Urinary bladder (tissue), 4 donors: ENCODE data around the gene ZNF319. TPM values are rescaled to one million over a fixed set of nuclear protein-coding genes. Genes with fewer than 3 reads are reported as not detected.
A peak's percentile ranks its signal among the peaks of the same experiment; 100 is the strongest.
"Not testable (repeated sequence)": the region's sequence is repeated elsewhere in the genome, so short reads cannot be mapped to it uniquely, and the experiment has no call there.

Experiments used
- DNase-seq: peaks from one replicate; pipeline ENCODE4 v3.0.0-alpha.2; 2015; ENCODE audit errors: extremely low spot score
- H3K27ac ChIP-seq: one replicate; pipeline ENCODE4 v1.5.1; 2013; ENCODE audit warnings: low read depth, mild to moderate bottlenecking, moderate library complexity
- H3K36me3 ChIP-seq: one replicate; pipeline ENCODE4 v1.6.1; 2013; ENCODE audit warnings: mild to moderate bottlenecking, moderate library complexity; ENCODE audit not compliant: insufficient read depth
- H3K4me1 ChIP-seq: one replicate; pipeline ENCODE4 v1.6.1; 2013; ENCODE audit warnings: mild to moderate bottlenecking, moderate library complexity; ENCODE audit not compliant: insufficient read depth
- H3K4me3 ChIP-seq: one replicate; pipeline ENCODE4 v1.5.1; 2013; ENCODE audit warnings: low read depth, low read length
- WGBS: extraction: QIAGEN DNeasy Blood & Tissue Kit; methylation state at CpG from one replicate; pipeline ENCODE4 v1.1.7; 2013; 5-methylcytosine and 5-hydroxymethylcytosine counted together
- polyA plus RNA-seq: library from polyadenylated mRNA; stranded (reverse); fragments of 200-250 nt; gene quantifications from one replicate; pipeline ENCODE4 v1.2.3, GENCODE V29; 2013
- total RNA-seq: library from RNA; depleted of rRNA; stranded (reverse); fragments of >200 nt; gene quantifications from one replicate; pipeline ENCODE4 v1.2.3, GENCODE V29; 2014
- donor health status: healthy with polysubstance abuse.
- donor health status: healthy.

The ZNF319 gene
- total and polyA plus RNA-seq, 2 donors = 3.8 to 11.4 TPM

DNA sequence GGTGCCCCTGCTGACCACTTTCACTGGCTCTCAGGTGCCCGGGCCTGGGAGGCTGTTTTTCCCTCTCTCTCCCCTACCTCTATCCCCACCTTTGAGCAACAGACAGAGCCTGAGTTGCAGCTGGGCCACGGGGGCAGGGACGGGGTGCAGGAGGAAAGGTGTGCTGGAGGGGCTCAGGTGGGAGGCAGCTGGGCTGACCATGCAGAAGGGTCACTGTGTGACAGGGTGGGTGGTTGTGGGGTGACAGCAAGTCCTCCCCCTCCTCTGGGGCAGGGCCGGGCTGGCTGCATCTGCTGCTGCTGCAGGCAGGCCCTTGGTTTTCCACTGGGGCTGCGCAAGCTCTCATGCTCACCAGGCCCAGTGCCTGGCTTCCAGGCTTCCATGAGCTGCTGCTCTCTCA, 6.6 kb downstream of the ZNF319 start:
- H3K36me3 ChIP-seq = no peaks in the 10 kb centered on the region
- DNase-seq = no peak
- H3K27ac ChIP-seq = no peak overlapping the region
- no peaks in the 10 kb centered on the region for H3K4me1 ChIP-seq
- WGBS = 85% methylated on average over 5 of the region's 5 CpGs
- no peak overlapping the region for H3K4me3 ChIP-seq

DNA sequence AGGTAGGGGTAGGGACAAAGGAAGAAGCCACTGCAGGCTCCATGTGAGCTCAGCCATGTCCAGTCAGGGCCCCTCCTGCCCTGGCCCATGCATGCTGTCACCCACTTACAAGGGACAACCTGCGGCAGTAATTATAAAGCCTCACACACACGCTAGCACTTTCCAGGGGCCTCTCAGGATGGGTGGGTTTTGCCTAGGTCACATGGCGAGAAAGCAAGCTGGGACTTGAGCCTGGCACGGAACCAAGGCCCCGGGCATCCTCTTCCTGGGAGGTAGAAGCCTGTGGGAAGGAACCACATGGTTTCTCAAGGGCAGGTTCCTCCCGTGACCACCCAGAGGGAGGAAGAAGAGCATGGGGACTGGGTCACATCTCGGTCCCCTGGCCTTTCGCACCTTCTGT, 7.0 kb downstream of the ZNF319 start:
- peak; percentile 59 for DNase-seq
- H3K36me3 ChIP-seq = no peaks in the 10 kb centered on the region

DNA sequence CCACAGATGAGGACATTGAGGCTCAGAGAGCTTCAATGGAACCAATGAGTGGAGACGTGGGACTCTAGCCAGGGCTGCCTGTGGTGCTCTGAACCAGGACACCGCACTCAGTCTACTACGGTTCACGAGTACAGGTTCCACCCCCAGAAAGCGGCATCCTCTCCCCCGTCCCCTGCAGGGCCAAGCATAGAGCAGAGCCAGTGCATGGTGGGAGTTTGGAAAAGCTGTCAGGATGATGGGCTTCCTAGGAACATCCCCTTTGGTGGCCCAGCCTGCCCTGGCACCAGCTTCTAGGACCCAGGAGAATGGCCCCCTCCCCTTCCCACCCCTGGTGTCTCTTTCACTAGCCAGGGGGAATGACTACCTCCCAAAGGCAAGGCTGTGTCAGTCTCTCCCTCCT, 8.4 kb downstream of the ZNF319 start:
- Histone ChIP-seq H3K4me1 (no peaks in the 10 kb centered on the region), H3K27ac (peak overlapping the region; percentile 11), H3K36me3 (no peaks in the 10 kb centered on the region), H3K4me3 (no peak overlapping the region)
- no peak for DNase-seq
- 87% methylated on average over 6 of the region's 6 CpGs for WGBS

More for the DNA sequence above, 7.0 kb downstream of the ZNF319 start:
- WGBS = 79% methylated on average over 8 of the region's 8 CpGs
- H3K4me3 ChIP-seq = no peak overlapping the region
- H3K4me1 ChIP-seq = no peaks in the 10 kb centered on the region
- peak overlapping the region; percentile 78 for H3K27ac ChIP-seq

DNA sequence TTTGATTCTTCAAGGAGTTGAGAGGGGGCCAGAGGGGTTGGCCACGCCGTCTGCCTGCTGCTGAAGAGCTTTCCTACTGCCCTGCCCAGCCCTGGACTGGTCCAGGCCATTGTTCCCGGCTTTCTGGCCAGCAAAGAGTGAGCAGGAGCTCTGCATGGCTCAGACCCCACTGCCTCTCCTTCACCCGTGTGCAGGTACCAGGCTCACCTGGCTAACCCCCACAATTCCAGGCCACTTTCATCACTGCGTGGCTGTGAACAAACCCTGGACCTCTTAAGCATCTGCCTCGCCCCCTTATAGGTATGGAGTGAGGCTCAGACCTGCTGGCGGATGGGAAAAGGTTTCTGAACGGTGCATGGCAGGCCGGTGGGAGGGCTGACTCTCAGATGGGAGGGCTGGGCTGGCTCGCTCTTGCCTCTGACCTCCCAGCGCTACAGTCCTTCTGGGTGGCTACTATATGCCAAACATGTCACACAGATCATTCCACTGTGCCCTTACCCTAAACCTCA, 8.9 kb downstream of the ZNF319 start:
- Histone ChIP-seq H3K36me3 (no peaks in the 10 kb centered on the region), H3K27ac (no peak overlapping the region), H3K4me1 (no peaks in the 10 kb centered on the region), H3K4me3 (no peak overlapping the region)
- 89% methylated on average over 11 of the region's 11 CpGs for WGBS
- DNase-seq = no peak

DNA sequence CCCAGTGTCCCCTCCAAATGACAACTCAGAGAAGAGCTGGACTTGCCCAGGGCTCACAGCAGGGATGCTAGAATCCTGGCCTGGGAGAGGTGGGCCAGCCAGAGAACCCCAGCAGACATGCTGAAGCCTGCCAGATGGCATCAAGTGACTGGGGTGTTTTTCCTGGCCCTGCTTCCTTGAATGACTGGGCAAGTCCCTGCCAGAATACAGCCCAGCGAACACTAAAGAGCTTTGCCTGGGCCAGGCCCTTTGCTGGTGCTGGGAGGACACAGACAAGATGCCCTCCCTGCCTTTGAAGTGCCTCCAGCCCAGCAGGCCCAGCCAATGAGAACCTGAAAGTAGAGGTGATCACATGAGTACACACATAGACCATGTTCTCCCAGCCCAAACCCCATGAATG, 11.5 kb downstream of the ZNF319 start:
- DNase-seq = no peak
- Histone ChIP-seq H3K4me3 (no peak overlapping the region), H3K27ac (no peak overlapping the region), H3K4me1 (no peaks in the 10 kb centered on the region), H3K36me3 (no peaks in the 10 kb centered on the region)
- WGBS = 72% methylated on average over 1 of the region's 1 CpG

DNA sequence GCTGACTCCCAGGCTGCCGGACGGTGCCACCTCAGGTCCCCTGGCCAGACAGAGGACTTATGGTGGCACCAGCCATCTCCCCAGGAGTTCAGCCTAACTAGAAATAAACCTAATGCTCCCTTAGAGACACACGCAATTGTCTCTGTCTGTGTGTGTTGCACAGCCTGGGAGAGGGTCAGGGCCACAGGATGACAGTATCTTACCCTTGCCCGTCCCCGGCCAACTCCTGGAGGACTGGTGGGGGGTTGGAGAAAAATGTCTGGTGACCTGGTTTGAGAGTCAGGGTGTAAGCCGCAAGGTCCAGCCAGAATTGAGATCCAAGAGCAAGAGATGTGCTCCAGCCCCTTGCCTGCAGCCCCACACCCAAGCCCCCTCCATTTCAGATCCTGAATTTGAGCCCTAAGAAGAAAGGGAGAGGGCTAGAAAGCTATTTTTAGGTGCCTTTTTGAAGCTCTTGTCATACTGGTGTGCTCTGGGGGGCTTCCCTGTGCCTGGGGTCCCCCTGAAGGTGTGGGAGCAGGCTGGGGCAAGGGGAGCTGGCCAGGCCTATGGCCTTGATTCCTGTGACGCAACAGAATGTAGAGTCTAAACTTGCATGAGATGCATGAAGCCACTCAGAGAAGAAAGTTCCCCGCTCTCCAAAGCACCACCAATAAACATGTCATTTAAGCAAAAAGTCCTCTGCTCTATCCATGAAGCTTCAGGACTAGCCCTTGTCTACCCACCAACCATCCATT, 12.9 kb downstream of the ZNF319 start:
- no peak for DNase-seq
- no peaks in the 10 kb centered on the region for H3K36me3 ChIP-seq
- no peak overlapping the region for H3K4me3 ChIP-seq
- H3K27ac ChIP-seq = no peak overlapping the region
- no peaks in the 10 kb centered on the region for H3K4me1 ChIP-seq
- WGBS = 96% methylated on average over 8 of the region's 8 CpGs

DNA sequence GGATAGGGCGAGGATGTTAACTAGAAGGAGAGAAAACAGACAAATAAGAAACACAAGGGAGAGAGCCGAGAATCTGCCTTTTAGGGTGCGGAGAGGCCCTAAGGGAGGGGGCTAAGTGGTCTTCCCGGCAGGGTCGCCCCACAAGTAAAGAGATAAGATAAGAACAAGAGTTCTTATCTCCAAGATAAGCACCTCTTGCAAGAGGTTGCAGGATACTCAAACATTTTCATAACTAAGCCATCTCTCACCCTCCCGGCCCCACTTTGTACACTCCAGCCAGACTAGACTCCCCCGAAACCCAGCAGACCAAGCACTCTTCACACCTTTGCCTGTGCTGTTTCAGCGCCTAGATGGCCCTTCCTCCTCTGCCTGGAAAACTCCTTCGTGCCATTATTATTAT, 14.3 kb downstream of the ZNF319 start:
- Histone ChIP-seq H3K4me3 (no peak overlapping the region), H3K36me3 (no peaks in the 10 kb centered on the region), H3K4me1 (no peaks in the 10 kb centered on the region), H3K27ac (peak overlapping the region; percentile 32)
- no peak for DNase-seq
- WGBS = 65% methylated on average over 9 of the region's 9 CpGs

DNA sequence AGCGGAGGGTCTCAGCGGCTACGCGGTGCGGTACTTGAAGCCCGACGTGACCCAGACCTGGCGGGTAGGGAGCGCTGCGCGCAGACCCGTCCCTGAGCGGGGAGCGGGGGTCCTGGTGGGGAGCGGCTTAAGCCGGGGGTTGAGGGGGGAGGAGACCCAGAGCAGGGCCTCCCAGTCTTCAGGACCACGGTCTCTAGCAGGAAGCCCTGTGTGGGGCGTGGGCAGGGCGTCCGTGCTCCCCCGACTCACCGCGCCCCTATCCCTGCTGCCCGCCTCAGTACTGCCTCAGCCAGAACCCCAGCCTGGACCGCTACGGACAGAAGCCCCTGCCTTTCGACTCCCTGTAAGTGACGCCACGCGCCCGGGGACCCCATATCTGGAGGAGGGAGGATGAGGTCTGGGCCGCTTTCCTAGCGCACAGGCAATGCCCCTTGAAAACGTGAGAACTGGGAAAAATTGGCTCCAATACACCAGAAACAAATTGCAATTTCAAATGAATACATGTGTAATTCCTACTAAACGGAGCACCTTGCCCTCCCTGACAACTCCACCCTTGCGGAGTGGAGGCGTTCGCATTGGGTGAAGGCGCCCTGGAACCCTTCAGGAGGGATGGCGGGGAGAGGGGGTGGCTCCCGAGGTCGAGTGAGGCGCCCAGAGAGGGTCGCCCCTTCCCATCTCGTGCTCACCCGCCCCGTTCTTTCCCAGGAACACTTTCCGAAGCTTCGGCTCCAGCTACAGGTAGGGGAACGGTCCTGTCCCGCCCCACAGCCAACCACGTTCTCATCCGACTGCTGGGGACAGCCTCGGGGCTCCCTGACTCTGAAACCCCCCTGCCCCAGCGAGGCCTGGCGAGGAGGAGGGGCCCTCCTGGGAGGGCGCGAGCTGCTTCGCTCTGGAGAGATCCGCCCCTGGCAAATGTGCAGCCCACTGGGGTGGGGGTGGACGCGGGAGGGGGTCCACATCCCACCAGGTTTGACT, 15.0 kb downstream of the ZNF319 start:
- Histone ChIP-seq H3K4me3 (peak overlapping the region; percentile 49), H3K4me1 (no peaks in the 10 kb centered on the region), H3K36me3 (no peaks in the 10 kb centered on the region), H3K27ac (peak overlapping the region; percentile 32)
- WGBS = 15% methylated on average over 62 of the region's 62 CpGs
- no peak for DNase-seq

DNA sequence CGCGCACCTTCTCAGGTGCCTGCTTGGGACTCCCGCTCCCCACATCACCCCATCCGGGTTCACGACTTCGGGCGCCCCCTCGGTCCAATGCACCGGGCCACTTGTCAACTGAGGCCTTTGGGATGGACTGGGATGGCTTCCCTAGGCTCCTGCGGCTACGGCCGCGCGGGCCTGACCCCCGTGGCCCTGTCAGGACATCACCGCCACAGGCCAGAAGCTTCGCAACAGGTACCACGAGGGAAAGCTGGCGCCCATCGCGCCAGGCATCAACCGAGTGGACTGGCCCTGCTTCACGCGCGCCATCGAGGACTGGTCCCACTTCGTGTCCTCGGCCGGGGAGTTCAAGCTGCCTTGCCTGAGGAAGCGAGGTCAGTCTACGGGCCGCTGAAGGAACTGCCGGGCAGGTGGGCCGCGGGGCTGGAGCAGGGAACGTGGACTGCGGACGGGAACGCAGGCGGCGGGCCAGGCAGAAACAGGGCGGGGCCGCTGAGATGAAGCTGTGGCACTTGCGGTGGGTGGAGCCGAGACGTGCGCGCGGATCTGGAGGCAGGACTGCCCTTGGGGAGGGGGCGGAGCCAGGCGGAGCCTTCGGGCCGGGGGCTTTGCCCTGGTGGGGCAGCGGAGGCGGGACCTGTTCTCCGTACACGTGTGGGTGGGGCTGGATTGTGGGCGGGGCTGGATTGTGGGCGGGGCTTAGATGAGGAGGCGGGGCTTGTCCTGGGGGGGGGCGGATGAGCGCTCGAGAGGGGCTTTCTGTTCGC, 15.8 kb downstream of the ZNF319 start:
- DNase-seq = peak; percentile 77
- peak overlapping the region; percentile 49 for H3K4me3 ChIP-seq
- no peaks in the 10 kb centered on the region for H3K36me3 ChIP-seq
- peak overlapping the region; percentile 24 for H3K27ac ChIP-seq
- no peaks in the 10 kb centered on the region for H3K4me1 ChIP-seq
- 9% methylated on average over 64 of the region's 64 CpGs for WGBS

DNA sequence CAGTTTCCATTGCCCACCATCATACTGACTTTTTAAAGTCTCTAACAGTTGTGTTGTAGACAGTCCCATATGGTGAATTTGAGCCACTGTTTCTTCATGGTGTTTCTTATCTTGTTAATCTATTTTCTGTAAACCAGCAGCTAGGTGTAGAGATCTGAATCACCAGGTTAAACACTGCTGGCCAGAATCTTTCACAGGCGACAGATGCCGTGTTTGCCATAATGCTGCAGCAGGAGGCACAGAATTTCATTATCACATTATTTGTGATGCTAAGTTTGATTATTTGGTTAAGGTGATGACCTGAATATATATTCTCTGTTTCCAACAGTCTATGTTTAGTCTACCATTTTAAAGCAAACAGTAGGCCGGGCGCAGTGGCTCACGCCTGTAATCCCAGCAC, 18.1 kb downstream of the ZNF319 start:
- 61% methylated on average over 5 of the region's 5 CpGs for WGBS

DNA sequence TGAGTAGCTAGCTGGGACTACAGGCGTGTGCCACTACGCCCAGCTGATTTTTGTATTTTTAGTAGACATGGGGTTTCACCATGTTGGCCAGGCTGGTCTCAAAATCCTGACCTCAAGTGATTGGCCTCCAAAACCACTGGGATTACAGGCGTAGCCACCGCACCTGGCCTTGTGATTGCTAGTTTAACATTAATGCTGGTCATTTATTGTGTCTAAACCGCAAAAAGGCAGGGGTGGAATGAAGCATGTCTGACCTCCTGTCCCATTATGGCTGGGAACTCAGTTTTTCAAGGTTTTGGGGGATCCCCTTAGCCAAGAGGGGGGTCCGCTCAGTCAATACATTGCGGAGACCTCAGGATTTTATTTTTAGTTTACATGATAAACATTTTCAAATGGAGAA, 18.8 kb downstream of the ZNF319 start:
- WGBS = 92% methylated on average over 7 of the region's 7 CpGs
- no peak overlapping the region for H3K27ac ChIP-seq
- no peaks in the 10 kb centered on the region for H3K4me1 ChIP-seq
- H3K36me3 ChIP-seq = no peaks in the 10 kb centered on the region
- no peak overlapping the region for H3K4me3 ChIP-seq
- no peak for DNase-seq

More for the DNA sequence above, 18.1 kb downstream of the ZNF319 start:
- no peak for DNase-seq
- no peak overlapping the region for H3K27ac ChIP-seq
- no peaks in the 10 kb centered on the region for H3K4me1 ChIP-seq
- H3K36me3 ChIP-seq = no peaks in the 10 kb centered on the region
- H3K4me3 ChIP-seq = no peak overlapping the region

DNA sequence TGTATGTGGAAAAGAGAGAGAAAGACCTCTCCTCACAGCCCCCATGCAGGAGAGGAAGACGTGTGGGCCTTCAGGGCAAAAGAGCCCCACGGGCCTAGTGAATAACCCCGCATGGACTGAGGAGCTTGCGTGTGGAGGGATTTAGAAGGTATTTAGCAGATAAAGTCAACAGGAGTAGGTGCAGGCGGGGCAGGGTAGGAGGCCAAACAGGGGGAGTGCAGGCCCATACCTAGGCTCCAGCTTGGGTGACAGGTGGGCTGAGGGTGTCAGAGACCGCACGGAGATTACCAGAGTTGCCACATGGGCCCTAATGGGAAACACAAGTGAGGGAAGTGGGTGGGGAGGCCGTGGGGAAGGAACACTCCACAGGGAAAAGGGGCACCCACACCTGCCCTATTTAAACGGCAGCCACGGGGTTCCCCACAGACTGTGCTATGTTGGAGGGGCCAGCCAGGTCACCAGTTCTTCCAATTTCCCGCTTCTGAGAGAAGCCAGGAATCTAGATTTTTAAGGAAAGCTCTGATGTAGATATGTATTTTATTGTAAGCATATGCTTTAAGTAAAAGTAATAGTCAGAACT, 21.4 kb downstream of the ZNF319 start:
- Histone ChIP-seq H3K36me3 (no peaks in the 10 kb centered on the region), H3K27ac (no peak overlapping the region), H3K4me1 (no peaks in the 10 kb centered on the region), H3K4me3 (no peak overlapping the region)
- no peak for DNase-seq
- 80% methylated on average over 11 of the region's 11 CpGs for whole genome bisulfite sequencing

DNA sequence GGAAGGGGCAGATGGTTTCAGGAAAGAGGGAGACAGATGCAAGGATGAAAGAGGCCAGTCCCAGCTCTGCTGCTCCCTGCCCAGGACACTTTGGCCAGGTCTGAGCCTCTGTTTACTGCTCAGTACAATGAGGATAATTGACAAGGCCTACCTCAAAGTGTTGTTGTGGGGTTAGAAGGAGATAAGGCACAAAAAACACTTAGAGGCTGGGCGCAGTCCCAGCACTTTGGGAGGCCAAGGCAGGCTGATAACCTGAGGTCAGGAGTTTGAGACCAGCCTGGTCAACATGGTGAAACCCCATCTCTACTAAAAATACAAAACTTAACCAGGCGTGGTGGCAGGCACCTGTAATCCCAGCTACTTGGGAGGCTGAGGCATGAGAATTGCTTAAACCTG, 22.4 kb downstream of the ZNF319 start:
- WGBS = 96% methylated on average over 2 of the region's 2 CpGs
- not testable (repeated sequence) for H3K27ac ChIP-seq, DNase-seq, H3K36me3 ChIP-seq, H3K4me1 ChIP-seq, H3K4me3 ChIP-seq
